ENCODE results near the gene SLC16A6.
A peak's percentile ranks its signal among the peaks of the same experiment; 100 is the strongest.
"Not testable (repeated sequence)": the region's sequence is repeated elsewhere in the genome, so short reads cannot be mapped to it uniquely, and the experiment has no call there.

The SLC16A6 gene

GRCh38 chr17:68290955-68291835, at the start of gene SLC16A6, which contains the start of gene ARSG:
Gene SLC16A6, minus strand, starts transcription at chr17:68291127. Its CDS starts 12,807 bp downstream, at chr17:68278320.
Gene ARSG, plus strand, starts transcription at chr17:68291495. Its CDS starts 15,999 bp downstream, at chr17:68307494.
- peak; percentile 85 for DNase-seq

GRCh38 chr17:68334393-68334792, 43.5 kb upstream of the SLC16A6 start:
- no peak for DNase-seq

- DNase-seq: not testable (repeated sequence)
Observed at GRCh38 chr17:68331932-68332331, 41.0 kb upstream of the SLC16A6 start.

- no peak for DNase-seq
Observed at GRCh38 chr17:68329331-68329730, 38.4 kb upstream of the SLC16A6 start.

GRCh38 chr17:68328676-68329075, 37.7 kb upstream of the SLC16A6 start:
- no peak for DNase-seq

- no peak for DNase-seq
Observed at GRCh38 chr17:68327823-68328557, 37.1 kb upstream of the SLC16A6 start.

GRCh38 chr17:68326681-68327080, 35.8 kb upstream of the SLC16A6 start:
- DNase-seq: no peak

GRCh38 chr17:68325961-68326360, 35.0 kb upstream of the SLC16A6 start:
- no peak for DNase-seq

- no peak for DNase-seq
Observed at GRCh38 chr17:68324654-68325336, 33.9 kb upstream of the SLC16A6 start.

GRCh38 chr17:68324114-68324513, 33.2 kb upstream of the SLC16A6 start:
- no peak for DNase-seq

- DNase-seq: no peak
Observed at GRCh38 chr17:68322630-68323029, 31.7 kb upstream of the SLC16A6 start.

GRCh38 chr17:68321556-68321954, 30.6 kb upstream of the SLC16A6 start:
- no peak for DNase-seq

- no peak for DNase-seq
Observed at GRCh38 chr17:68320943-68321555, 30.1 kb upstream of the SLC16A6 start.

GRCh38 chr17:68320311-68320865, 29.5 kb upstream of the SLC16A6 start:
- DNase-seq: no peak

GRCh38 chr17:68319410-68320162, 28.7 kb upstream of the SLC16A6 start:
- DNase-seq: no peak

GRCh38 chr17:68318103-68318991, 27.4 kb upstream of the SLC16A6 start:
- no peak for DNase-seq

- no peak for DNase-seq
Observed at GRCh38 chr17:68317458-68317857, 26.5 kb upstream of the SLC16A6 start.

- no peak for DNase-seq
Observed at GRCh38 chr17:68315930-68316329, 25.0 kb upstream of the SLC16A6 start.

- DNase-seq: no peak
Observed at GRCh38 chr17:68314916-68315535, 24.1 kb upstream of the SLC16A6 start.

GRCh38 chr17:68310152-68310551, 19.2 kb upstream of the SLC16A6 start:
- peak; percentile 27 for DNase-seq
